Occipital lobe (tissue), 2 donors: ENCODE data around the gene ITGA1. TPM values are rescaled to one million over a fixed set of nuclear protein-coding genes. Genes with fewer than 3 reads are reported as not detected.
"Not testable (repeated sequence)": the region's sequence is repeated elsewhere in the genome, so short reads cannot be mapped to it uniquely, and the experiment has no call there.

Source experiments
- DNase-seq: peaks from one replicate; lab custom pipeline; 2025; lab: John Stamatoyannopoulos, UW
- total RNA-seq: library from RNA; depleted of rRNA; stranded (reverse); fragments of >200 nt; gene quantifications from one replicate; pipeline ENCODE4 v1.2.3, GENCODE V29; 2014

Gene ITGA1
- total RNA-seq, 1 donor from 2014 or later = 7.2 TPM

GRCh38 chr5:52827815-52828214 is 40.1 kb downstream of the ITGA1 start:
- DNase-seq = no peak

- DNase-seq = no peak
Observed at GRCh38 chr5:52829664-52830063, 41.9 kb downstream of the ITGA1 start.

GRCh38 chr5:52830650-52831049 is 42.9 kb downstream of the ITGA1 start:
- no peak for DNase-seq

- DNase-seq = no peak
Observed at GRCh38 chr5:52831786-52832511, 44.2 kb downstream of the ITGA1 start.

- DNase-seq = no peak
Observed at GRCh38 chr5:52834320-52834719, 46.6 kb downstream of the ITGA1 start.

GRCh38 chr5:52837068-52837467 is 49.4 kb downstream of the ITGA1 start:
- no peak for DNase-seq

GRCh38 chr5:52837591-52838001 is 49.9 kb downstream of the ITGA1 start:
- no peak for DNase-seq

- DNase-seq = no peak
Observed at GRCh38 chr5:52838326-52839015, 50.8 kb downstream of the ITGA1 start.

GRCh38 chr5:52839285-52839684 is 51.6 kb downstream of the ITGA1 start:
- DNase-seq = no peak

- DNase-seq = no peak
Observed at GRCh38 chr5:52840277-52841050, 52.7 kb downstream of the ITGA1 start.

- no peak for DNase-seq
Observed at GRCh38 chr5:52841114-52841513, 53.4 kb downstream of the ITGA1 start.

- no peak for DNase-seq
Observed at GRCh38 chr5:52842111-52842510, 54.4 kb downstream of the ITGA1 start.

GRCh38 chr5:52844885-52845284 is 57.2 kb downstream of the ITGA1 start:
- DNase-seq = no peak

GRCh38 chr5:52846182-52846842 is 58.6 kb downstream of the ITGA1 start:
- no peak for DNase-seq

GRCh38 chr5:52848688-52849087 is 61.0 kb downstream of the ITGA1 start:
- DNase-seq = not testable (repeated sequence)

- DNase-seq = no peak
Observed at GRCh38 chr5:52849544-52849943, 61.8 kb downstream of the ITGA1 start.

- no peak for DNase-seq
Observed at GRCh38 chr5:52853650-52854049, 65.9 kb downstream of the ITGA1 start.

- DNase-seq = no peak
Observed at GRCh38 chr5:52854301-52854700, 66.6 kb downstream of the ITGA1 start.

GRCh38 chr5:52854949-52855348 is 67.2 kb downstream of the ITGA1 start:
- no peak for DNase-seq

GRCh38 chr5:52856564-52856963 is 68.8 kb downstream of the ITGA1 start:
- DNase-seq = no peak

GRCh38 chr5:52859628-52860027 is 71.9 kb downstream of the ITGA1 start:
- DNase-seq = no peak

- DNase-seq = no peak
Observed at GRCh38 chr5:52861368-52861767, 73.7 kb downstream of the ITGA1 start.
